RKO (cell line): ENCODE data around the gene NIFK.
"Not testable (repeated sequence)": the region's sequence is repeated elsewhere in the genome, so short reads cannot be mapped to it uniquely, and the experiment has no call there.

Experiments used
- DNase-seq: peaks from one replicate; pipeline ENCODE4 v3.0.0-alpha.2; 2016; ENCODE audit warnings: low spot score

The NIFK gene

DNA sequence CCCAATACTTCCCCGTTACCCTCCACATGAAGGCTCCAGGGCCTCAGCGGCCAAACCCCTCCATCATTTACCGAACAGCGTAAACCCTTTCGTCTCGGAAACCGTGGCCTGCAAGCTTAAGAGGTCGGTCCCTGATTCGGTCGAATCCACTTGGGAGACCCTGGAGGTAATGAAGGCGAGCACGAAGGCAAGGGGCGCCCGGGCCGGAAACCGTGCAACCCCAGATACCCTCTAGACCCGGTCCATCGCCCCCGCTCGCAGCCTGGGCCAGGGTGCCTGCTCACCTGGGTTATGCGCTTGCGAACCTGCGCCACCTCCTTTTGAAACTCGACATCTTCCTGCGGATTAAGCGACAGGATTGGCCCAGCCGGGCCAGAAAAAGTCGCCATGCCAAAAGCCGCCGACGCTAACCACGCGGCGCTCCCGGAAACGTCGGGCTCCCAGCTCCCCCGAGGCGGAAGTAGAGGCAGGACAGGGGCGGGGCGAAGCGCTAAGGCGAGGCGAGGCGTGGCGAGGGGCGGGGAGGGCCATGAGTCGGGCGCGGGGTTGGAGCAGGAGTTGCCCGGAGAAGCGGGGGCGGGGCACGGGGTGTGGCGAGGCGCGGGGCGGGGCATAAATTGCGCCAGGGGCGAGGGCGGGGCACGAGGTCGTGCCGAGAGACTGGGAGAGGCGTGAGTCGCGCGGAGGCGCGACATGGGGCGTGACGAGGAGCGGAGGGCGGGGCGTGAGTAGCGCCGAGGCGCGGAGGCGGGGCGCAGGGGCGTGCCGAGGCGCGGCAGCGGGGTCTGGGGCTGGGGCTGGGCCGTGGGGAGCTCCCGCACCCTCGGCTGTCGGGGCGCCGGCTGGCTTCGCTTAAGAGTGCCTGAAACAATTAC is at the start of gene NIFK:
Gene NIFK (minus strand): TSS at position 414 of the 875 bp plus-strand sequence. CDS start 25 bp downstream, at position 389.
- DNase-seq, result peak; percentile 95

DNA sequence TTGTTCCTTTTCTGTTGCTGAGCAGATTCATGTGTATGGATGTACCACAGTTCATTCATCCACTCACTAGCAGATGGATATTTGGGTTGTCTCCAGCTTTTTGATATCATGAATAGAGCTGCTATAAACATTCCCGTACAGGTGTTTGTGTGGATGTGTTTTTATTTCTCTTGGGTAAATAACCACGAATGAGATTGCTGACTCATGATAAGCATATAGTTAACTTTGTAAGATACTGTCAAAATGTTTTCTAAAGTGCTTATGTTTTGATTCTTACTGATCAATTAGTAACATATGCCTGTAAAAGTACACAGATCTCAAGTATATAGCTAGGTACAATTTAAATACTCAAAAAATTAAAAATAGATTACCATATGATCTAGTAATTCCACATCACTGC is 46.5 kb upstream of the NIFK start:
- no peak for DNase-seq

DNA sequence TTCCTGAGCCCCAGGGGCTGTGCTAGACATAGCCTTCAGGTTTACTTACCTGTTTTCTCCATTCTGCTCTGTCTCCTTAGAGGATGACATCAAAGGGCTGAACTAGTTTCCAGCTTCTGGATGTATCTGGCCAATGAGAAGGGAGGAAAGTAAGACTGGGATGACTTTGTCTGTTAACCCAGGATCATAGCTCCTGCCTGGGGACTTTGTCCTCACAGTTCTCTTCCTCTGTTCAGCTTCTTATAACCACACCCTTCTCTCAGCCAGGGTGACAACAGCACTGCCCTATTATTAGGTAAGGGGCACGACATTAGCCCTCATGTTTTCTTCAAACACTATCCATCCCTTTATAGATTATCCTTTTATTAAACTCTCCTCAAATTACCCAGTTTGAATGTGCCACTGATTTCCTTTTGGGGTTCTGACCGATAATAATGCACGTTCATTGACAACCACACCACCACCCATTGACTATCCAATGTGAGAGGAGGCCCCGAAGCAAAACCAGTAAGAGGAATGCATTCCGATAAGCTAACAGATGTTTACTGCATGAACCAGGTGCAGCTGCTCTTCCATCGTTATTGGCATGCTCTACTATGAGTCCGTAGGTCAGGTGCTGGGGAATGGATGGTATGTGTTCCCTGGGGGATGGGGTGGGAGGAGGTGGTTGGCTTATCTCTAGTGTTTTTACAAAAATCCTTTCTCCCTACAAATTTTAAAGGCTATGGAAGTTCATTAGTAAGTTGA is 42.2 kb upstream of the NIFK start:
- DNase-seq, result no peak

DNA sequence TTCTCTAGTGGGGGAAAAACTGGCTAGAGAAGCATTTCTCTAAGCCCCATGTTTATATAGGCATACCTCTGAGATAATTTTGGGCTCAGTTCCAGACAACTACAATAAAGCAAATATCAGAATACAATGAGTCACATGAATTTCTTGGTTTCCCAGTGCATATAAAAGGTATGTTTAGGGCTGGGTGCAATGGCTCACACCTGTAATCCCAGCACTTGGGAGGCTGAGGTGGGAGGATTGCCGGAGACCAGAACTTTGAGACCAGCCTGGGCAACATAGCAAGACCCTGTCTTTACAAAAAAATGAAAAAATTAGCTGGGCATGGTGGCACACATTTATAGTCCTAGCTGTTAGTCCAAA is 41.0 kb upstream of the NIFK start:
- DNase-seq, result no peak

DNA sequence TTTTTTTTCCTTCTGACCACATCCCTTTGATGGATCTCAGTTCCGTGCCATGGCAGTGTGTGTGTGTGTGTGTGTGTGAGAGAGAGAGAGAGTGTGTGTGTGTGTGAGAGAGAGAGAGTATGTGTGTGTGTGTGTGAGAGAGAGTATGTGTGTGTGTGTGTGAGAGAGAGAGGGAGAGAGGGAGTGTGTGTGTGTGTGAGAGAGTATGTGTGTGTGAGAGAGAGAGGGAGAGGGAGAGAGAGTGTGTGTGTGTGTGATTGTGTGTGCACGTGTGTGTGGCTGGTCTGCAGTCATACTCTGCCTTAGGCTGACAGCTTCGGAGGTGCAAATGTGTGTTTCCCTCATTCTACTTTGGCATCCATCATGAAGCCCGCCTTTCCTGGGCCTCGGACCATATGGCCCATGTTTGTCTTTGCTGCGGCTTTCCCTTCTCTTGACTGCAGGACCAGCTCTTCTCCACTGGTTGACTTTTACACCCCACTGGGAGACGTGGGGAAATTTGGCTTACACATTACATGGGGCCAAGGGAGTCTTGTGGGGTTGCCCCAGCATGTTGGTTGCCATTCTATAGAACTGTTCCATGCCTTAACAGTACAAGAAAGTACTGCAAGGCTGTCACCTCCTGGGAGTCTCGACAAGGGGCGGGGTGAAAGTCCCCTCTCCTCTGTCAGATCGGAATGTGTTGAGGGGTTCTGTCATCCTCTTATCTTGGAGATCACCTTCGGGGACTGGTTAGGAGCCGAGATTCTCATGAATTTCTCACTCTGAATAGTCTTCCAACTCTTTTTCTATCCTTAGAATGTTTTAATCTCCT is 40.4 kb upstream of the NIFK start:
- DNase-seq, result no peak

DNA sequence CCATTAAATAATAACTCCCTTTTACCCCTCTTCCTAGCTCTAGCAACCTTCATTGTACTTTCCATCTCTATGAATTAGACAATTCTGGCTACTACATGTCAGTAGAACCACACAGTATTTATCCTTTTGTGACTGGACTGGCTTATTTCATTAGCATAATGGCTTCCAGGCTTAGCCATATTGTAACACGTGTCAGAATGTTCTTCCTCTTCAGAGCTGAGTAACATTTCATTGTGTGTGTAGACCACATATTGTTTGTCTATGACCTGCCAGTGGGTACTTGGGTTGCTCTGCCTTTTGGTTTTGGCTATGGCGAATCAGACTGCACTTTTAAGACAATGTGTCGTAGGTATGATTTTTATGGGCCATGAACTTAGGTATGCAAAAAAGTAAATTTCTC is 39.7 kb upstream of the NIFK start:
- DNase-seq, result no peak

DNA sequence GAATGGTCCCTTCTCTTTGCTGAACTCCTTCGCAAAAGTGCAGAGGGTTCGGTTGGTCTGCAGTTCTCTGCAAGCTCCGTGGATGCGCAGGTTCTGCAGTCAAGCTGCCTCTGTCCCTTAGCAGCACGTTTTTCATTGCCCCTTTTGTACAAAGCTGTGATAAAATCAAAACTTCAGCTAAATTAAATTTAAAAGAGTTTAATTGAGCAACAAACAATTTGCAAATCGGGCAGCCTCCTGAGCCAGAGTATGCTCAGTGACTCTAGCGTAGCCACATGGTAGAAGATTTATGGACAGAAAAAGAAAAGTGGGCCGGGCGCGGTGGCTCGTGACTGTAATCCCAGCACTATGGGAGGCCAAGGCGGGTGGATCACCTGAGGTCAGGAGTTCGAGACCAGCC is 37.6 kb upstream of the NIFK start:
- no peak for DNase-seq

DNA sequence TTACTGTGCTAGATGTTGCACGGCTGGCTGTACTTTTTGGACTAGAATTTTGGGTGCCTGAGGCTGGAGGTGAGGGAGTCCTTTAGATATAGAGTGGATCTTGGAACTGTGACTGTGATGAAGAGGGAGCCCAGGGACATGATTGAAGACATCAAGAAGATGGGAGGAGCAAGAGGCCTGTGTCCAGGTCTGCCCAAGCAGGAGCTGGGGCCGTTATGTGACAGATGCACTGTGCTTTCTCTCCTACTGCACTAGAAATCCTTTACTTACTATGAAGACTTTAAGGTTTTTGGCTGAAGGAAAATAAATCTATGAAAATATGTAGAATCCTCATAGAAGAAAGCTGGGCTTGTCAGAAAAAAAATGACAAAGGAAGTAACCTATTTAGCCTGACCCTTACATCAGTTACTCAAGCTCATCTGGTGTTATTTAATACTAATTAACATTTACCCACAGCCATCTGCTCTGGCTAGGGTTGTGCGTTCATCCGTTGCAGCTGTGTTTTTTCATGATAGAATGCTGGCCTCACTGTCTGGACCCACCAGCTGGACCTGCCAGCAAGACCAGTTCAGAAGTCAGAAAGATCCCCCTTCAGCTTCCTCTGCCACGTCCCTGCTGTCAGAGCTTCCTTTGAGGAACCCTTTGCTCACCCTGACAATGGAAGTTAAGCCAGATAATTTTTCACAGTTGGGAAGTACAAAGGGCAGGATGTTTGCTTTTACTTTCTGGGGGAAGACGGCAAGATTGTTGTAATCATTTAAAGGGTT is 35.5 kb upstream of the NIFK start:
- DNase-seq, result no peak

DNA sequence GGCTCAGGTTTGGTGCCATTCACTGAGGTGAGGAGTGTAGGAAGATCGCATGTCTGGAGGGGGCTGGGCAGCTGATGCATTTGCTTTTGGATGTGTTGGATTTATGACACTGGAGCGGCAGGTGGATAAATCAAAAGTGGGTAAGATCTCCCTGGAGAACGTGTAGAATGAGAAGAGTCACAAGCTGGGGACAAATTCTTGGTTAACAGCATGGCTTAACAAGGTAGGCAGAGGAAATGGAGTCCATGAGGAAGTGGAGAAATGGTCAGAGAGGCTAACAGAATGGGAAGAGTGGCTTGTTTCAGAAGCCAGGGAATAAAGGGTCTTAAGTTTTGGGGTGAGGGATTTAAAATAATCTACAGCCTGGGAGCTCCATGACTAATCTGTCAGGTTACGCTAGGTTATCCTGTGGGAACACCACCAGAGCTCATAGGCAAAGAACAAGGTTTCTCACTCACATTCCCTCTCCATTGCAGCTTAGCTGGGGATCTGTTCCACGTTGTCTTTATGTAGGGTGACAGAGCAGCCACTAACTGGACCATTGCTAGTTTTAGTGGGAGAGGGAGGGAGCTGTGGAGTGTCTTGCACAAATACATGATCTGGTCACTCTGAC is 31.6 kb upstream of the NIFK start:
- DNase-seq, result no peak

DNA sequence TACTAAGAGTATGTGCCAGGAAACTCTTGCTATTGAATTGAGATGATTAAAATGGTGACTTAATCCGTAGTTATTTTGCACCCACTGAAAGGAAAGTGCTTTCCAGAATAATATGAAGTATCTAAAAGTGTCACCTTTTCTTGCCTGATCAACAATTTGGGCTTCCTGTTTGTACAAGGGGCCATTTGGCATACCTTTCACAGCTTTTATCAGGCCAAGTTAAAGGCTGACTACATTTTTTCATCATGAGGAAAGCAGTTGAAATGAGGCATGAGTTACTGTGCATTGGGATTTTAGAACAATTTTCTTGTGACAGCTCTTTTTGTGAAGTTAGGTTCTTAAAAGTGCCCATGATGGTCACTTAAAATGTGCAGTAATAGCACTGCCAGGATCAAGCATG is 29.9 kb upstream of the NIFK start:
- DNase-seq, result no peak

DNA sequence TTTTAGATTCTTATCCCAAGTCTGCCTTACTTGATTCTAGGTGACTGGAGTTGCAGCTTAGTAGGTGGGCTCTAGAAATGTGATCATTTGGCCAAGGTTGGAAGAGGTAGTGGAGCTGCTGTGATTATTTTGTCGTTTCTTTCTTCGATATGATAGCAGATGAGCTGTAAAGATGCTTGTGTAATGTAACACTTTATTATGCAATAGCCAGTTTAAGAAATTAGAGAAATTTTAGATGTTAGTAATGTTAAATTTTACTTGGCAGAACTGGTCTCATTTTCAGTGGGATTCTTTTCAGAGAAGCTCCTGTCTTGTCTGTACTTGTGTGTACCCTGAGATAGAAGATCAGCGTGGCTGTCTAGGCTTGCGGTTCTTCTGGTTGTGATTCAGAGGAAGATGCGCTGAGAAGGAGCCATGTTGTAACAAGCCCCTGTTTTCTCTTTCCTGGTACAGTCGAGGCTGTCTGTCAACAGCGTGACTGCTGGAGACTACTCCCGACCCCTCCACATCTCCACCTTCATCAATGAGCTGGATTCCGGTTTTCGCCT is 28.1 kb upstream of the NIFK start:
- no peak for DNase-seq

DNA sequence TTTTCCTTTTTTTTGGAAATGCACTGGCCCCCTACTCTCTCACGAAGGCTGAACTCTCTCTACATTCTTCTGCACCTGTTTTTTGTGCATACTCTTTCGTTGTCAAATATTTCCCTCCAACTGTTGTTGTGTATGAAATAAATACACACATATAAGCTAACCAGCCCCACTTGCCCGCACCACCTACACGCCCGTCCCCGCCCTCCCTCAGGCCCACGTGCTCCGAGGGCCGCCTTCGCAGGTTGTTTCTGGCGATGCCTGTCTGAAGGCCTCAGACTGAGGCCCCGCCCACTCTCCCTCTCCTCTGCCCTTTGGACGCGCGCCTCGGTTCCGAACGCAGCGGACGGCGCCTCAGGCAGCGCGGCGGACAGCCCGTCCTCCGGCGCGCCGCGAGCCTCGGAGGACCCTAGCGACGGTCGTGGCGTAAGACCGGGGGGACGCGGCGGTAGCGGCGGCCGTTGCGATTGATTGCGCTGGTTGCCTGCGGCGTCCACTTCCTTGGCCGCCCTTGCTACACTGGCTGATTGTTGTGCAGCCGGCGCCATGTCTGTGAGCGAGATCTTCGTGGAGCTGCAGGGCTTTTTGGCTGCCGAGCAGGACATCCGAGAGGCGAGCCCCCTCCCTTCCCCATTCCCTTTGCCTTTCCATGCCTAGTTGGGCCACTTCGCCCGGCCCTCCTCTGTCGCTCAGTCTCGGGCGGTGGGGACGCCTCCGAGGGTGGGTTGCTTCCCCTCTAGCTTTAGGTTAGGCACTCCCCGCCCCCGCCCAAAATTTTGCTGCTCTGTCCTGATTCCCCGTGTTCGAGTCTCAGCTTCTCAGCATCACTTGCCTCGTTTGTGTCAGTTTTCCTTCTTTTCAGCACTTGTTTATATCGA is 18.8 kb upstream of the NIFK start, which contains the start of gene TSN:
Gene TSN (plus strand): TSS at position 415 of the 875 bp plus-strand sequence. CDS start 129 bp downstream, at position 544.
- peak; percentile 96 for DNase-seq

DNA sequence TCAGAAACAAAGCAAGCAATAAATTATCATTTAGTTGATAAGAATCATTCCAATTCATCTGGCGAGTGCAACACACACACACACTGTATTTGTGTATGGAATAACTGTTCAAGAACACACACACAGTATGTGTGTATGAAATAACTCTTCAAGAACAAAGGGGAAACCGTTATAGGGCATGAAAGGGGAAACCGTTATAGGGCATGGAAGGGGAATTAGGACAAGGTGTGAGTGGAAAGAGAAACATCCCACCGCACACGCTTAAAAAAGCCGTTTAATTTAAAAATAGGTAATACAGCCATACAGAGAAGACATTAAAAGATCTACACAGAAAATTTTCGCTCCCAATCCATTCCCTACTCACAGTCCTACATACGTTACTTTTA is 18.2 kb upstream of the NIFK start:
- DNase-seq, result no peak

DNA sequence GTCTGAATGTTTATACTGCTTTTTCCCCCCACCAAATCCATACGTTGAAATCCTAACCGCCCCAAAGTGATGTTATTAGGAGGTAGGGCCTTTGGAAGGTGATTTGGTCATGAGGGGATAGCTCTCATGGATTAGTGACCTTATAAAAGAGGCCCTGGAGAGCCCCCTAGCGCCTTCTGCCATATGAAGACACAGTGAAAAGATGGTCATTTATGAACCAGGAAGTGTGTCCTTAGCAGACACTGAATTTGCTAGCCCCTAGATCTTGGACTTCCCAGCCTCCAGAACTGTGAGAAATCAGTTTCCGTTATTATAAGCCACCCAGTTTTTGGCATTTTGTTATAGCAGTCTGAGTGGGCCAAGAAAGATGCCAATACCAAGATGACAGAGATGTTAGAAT is 11.5 kb upstream of the NIFK start:
- peak; percentile 42 for DNase-seq

DNA sequence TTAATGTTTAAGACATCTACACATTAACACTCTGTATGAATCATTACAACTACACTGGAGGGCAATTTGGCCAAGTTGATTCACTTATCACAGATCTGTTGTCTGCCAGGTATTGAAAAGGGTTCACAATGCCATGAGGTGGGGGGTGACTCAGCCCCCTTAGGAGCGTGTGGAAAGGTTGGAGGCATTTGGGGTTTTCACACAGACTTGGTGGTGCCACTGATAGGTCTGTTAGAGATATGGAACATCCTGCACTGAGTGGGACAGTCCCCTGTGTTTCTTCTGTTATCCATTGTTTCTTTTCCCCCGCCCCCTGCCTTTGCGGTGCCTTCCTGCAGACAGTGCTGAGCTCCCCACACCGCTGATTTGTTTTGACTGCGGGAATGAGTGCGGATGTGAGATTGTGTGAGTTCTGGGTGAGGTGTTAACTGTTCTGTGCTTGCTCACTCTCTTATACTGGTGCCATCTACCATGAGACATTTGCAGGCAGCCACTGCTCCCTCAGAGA is 9.4 kb upstream of the NIFK start:
- DNase-seq, result no peak

DNA sequence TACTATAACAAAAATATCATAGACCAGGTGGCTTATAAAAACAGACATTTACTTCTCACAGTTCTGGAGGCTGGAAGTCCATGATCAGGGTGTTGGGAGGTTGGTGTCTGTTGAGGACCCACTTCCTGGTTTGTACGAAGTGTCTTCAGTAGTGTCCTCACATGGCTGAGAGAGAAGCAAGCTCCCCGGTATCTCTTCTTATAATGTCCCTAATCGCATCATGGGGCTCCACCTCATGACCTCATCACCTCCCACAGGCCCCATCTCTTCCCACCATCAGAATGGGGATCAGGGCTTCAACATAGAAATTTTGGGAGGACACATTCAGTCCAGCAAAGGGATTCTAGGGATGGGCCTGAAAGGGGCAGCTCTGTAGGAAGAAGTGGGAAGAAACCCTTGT is 4.8 kb upstream of the NIFK start:
- no peak for DNase-seq

DNA sequence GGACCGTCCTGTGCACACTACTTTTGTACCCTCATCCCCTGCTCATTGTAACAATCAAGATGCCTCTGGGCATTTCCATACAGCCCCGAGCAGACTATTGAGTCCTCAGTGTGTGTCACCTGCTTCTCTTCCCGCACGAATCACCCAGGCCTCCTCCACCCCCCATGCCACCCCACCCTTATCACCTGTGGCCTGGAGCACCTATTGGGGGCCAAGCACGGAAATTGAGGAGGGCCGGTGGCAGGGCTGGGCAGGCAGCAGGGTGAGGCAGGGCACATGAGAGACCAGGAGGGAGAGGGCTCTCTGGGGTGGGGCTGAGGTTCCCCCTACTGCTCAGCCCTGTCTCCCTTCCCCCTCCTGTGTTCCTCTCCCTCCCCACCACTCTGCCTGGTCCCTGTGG is 4.3 kb upstream of the NIFK start:
- no peak for DNase-seq

DNA sequence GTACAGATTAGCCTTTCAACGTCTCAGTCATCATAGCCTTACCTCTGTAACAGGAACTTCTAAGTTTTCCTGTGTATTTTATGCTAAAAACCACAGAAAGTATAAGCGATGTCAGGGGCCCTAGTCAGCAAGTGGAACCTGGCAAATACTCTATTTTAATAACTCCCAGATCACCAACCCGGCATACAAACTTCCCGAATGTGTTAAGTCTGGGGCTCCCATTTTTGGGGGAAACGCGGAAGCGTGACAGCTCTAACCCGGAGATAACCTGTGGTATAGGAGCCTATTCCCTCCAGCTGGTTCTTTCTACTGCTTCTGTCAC is 574 bp downstream of the NIFK start:
- no peak for DNase-seq

DNA sequence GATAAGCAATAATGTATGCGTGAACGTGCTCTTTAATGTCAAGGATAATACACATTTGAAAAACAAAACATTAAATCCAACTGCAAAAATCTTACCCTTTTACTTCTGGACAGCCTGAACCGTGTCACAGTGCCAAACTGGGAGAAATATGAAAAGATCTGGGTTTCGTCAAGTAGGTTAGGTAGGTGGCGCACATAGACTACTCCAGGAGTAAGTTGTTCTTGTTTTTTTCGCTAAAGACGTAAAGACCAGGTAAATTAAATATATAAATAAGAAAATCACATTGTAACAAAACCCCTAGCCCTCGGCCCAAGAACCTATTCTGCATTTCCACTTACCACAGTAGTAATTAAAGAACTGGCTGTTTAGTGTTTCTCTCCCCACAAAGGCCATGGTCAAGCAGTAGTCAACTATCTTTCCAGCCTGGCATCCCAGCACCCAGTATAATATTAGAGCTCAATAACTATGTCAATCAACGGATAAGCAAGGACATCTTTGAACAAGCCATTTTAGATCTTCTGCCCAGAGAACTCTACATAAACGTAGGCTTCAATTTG is 1.1 kb downstream of the NIFK start:
- DNase-seq, result peak; percentile 65

DNA sequence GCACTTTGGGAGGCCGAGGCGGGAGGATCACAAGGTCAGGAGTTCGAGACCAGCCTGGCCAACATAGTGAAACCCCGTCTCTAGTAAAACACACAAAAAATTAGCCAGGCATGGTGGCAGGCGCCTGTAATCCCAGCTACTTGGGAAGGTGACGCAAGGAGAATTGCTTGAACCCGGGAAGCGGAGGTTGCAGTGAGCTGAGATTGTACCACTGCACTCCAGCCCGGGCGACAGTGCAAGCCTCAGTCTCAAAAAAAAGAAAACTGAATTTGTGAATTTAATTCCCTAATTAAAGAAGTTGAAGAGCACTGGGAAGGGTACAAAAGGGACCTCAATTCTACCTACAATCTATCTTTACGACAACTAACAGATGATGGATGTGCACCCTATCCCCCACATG is 2.1 kb downstream of the NIFK start:
- DNase-seq, result not testable (repeated sequence)
